ENCODE measurements around the gene MTERF4. TPM values are rescaled to one million over a fixed set of nuclear protein-coding genes. Genes with fewer than 3 reads are reported as not detected.

Gene MTERF4
- total and polyA plus RNA-seq, 2 of the 4 experiments (the other 2 are of a cell fraction): 26.6 to 33.3 TPM

- H3K79me1 ChIP-seq (ENCODE audit: low read depth in 1 of 2, low read length in 2 of 2): no peaks in the 10 kb centered on the region
- no peak overlapping the region for H3K4ac ChIP-seq (ENCODE audit: low read depth, low read length)
- TF ChIP-seq FOS (IDR thresholded peaks at IDR 0.05; ENCODE audit: low read depth, low read length) (no peak), USF2 (IDR thresholded peaks at IDR 0.05; ENCODE audit: low read depth, low read length) (no peak), MAZ (IDR thresholded peaks at IDR 0.05; ENCODE audit: borderline replicate concordance, low read depth, low read length) (no peak), SMC3 (IDR thresholded peaks at IDR 0.05; ENCODE audit: low read depth, low read length) (no peak)
- no peak overlapping the region for H4K5ac ChIP-seq (ENCODE audit: low read depth, low read length)
- H3K9me3 ChIP-seq (ENCODE audit: control insufficient read depth, insufficient read depth, low read length): no peaks in the 10 kb centered on the region
- H3K36me3 ChIP-seq (ENCODE audit: control insufficient read depth, insufficient read depth, low read length): peaks cover 47% of the 10 kb centered on the region; the same call in 1 of the 2 replicates
- no peak overlapping the region for H3K14ac ChIP-seq (replicated peaks; ENCODE audit: low read depth, low read length)
- no peak overlapping the region for H3K9ac ChIP-seq (ENCODE audit: low read depth, low read length)
- dilution Hi-C loops (cut with HindIII; ENCODE audit: low sequenced_read_pairs, unreplicated experiment) (no loop called here), in situ Hi-C loops (cut with MboI; ENCODE audit: low sequenced_read_pairs) (loop anchor here (10.0 kb wide), 1 partner anchor 217 kb away; no protein-coding TSS in a partner anchor), intact Hi-C loops (cut with micrococcal nuclease) (no loop called here)
- H3K4me3 ChIP-seq (ENCODE audit: insufficient read depth, low read depth, low read length): no peak overlapping the region
- no peak overlapping the region for H4K8ac ChIP-seq (ENCODE audit: low read depth in 2 of 2, low read length in 2 of 2)
- H2AFZ ChIP-seq (replicated peaks; ENCODE audit: low read length, poor library complexity): no peak overlapping the region
- H3K4me1 ChIP-seq (ENCODE audit: control insufficient read depth, insufficient read depth, low read length): no peaks in the 10 kb centered on the region
- H2BK120ac ChIP-seq (ENCODE audit: low read depth, low read length): no peak overlapping the region
- H3K9me1 ChIP-seq (ENCODE audit: insufficient read depth, low read length): no peaks in the 10 kb centered on the region
- H2AK9ac ChIP-seq (replicated peaks; ENCODE audit: low read depth, low read length, poor library complexity): peak overlapping the region; percentile 24
- ChIA-PET POLR2A (ENCODE audit: unreplicated experiment) (no interaction called here), CTCF (no interaction called here)
- no TSS peak for BruUV-seq (replicated peaks)
- 96% methylated on average over 6 of the region's 9 CpGs; no CpG with 5 or more reads in 1 of the 2 experiments for WGBS, 2 experiments (ENCODE audit: extremely low coverage in 2 of 2, insufficient read length in 1 of 2)
- H4K20me1 ChIP-seq (ENCODE audit: insufficient read depth, low read length): no peaks in the 10 kb centered on the region
- no peak overlapping the region for H3K56ac ChIP-seq (ENCODE audit: extremely low read depth, insufficient read depth, low read length)
- no peak overlapping the region for H2BK20ac ChIP-seq (ENCODE audit: low read depth, low read length)
- no peak overlapping the region for H3K27ac ChIP-seq (ENCODE audit: insufficient read depth, low read length)
- H2AK5ac ChIP-seq (ENCODE audit: low read depth, low read length): no peak overlapping the region
- no peak overlapping the region for H3K4me2 ChIP-seq (ENCODE audit: low read depth, low read length)
- H4K91ac ChIP-seq (ENCODE audit: insufficient read depth, low read depth, low read length): no peak overlapping the region
- H2BK5ac ChIP-seq (ENCODE audit: low read depth, low read length, poor library complexity, severe bottlenecking): no peak overlapping the region
- no peak overlapping the region for H3K23ac ChIP-seq (ENCODE audit: low read depth, low read length)
- no peak overlapping the region for H2BK15ac ChIP-seq (ENCODE audit: low read depth, low read length)
- H3K27me3 ChIP-seq (ENCODE audit: control insufficient read depth, insufficient read depth, low read length): no peaks in the 10 kb centered on the region
- DNase-seq: no peak
- no peak for ATAC-seq (ENCODE audit: low read depth)
- no peak overlapping the region for H3K18ac ChIP-seq (ENCODE audit: low read depth, low read length)
These were observed 29.9 kb downstream of the MTERF4 start for GRCh38 chr2:241072151-241072550.

All from IMR-90 (cell line).